UCSD-AML1 (cell line): ENCODE measurements around the gene MACROD2.

ENCODE experiments used
- DNase-seq: peaks from one replicate; lab custom pipeline; 2025; ENCODE audit not compliant: unreplicated experiment; lab: John Stamatoyannopoulos, UW

MACROD2 gene

GRCh38 chr20:15674253-15675060 is 1679.1 kb downstream of the MACROD2 start:
- no peak for DNase-seq

GRCh38 chr20:15675061-15675514 is 1679.8 kb downstream of the MACROD2 start:
- DNase-seq: no peak

- DNase-seq: no peak
Measured at GRCh38 chr20:15675813-15676484, 1680.6 kb downstream of the MACROD2 start.

- no peak for DNase-seq
Measured at GRCh38 chr20:15676815-15677214, 1681.5 kb downstream of the MACROD2 start.

- DNase-seq: no peak
Measured at GRCh38 chr20:15682690-15683089, 1687.4 kb downstream of the MACROD2 start.

GRCh38 chr20:15692570-15692969 is 1697.3 kb downstream of the MACROD2 start:
- no peak for DNase-seq

GRCh38 chr20:15699431-15700146 is 1704.3 kb downstream of the MACROD2 start:
- DNase-seq: no peak

GRCh38 chr20:15700147-15700765 is 1704.9 kb downstream of the MACROD2 start:
- no peak for DNase-seq

- no peak for DNase-seq
Measured at GRCh38 chr20:15702161-15702560, 1706.8 kb downstream of the MACROD2 start.

- no peak for DNase-seq
Measured at GRCh38 chr20:15703171-15703911, 1708.0 kb downstream of the MACROD2 start.

GRCh38 chr20:15705975-15706374 is 1710.7 kb downstream of the MACROD2 start:
- no peak for DNase-seq

GRCh38 chr20:15706719-15707118 is 1711.4 kb downstream of the MACROD2 start:
- DNase-seq: no peak

- DNase-seq: peak; percentile 54
Measured at GRCh38 chr20:15708984-15709598, 1713.8 kb downstream of the MACROD2 start.

GRCh38 chr20:15710636-15711035 is 1715.3 kb downstream of the MACROD2 start:
- no peak for DNase-seq

- DNase-seq: no peak
Measured at GRCh38 chr20:15711177-15711576, 1715.9 kb downstream of the MACROD2 start.

GRCh38 chr20:15716256-15716655 is 1720.9 kb downstream of the MACROD2 start:
- no peak for DNase-seq

GRCh38 chr20:15726416-15726815 is 1731.1 kb downstream of the MACROD2 start:
- DNase-seq: no peak

- no peak for DNase-seq
Measured at GRCh38 chr20:15734052-15734451, 1738.7 kb downstream of the MACROD2 start.

- no peak for DNase-seq
Measured at GRCh38 chr20:15739035-15739434, 1743.7 kb downstream of the MACROD2 start.
